Stomach (tissue), 9 donors: ENCODE results near the gene LUZP2. TPM values are rescaled to one million over a fixed set of nuclear protein-coding genes. Genes with fewer than 3 reads are reported as not detected.

Experiments
- DNase-seq, 2 donors: peaks; one replicate each; pipeline versions ENCODE4 v3.0.0 to v3.0.0-alpha.2; 2013 to 2019
- H3K27ac ChIP-seq, 5 donors: fragments of 200-600 bp in 4 of 5; sonication (generic) in 4 of 5; one replicate each; pipeline ENCODE4 v1.5.1; 2013 to 2019; ENCODE audit warnings: mild to moderate bottlenecking in 1 of 5, moderate library complexity in 1 of 5
- H3K27me3 ChIP-seq, 3 donors: fragments of 200-600 bp; sonication (generic); one replicate each; pipeline ENCODE4 v1.5.1; 2017 to 2019; ENCODE audit warnings: mixed run types in 1 of 3
- H3K36me3 ChIP-seq, 4 donors: fragments of 200-600 bp; sonication (generic); 1 replicate in 3 of 4; 2 replicates in 1 of 4; pipeline ENCODE4 v1.5.1; 2016 to 2019
- H3K4me1 ChIP-seq, 4 donors: fragments of 200-600 bp; sonication (generic); one replicate each; pipeline ENCODE4 v1.5.1; 2016 to 2019
- H3K4me3 ChIP-seq, 4 donors: fragments of 200-600 bp; sonication (generic) in 3 of 4; one replicate each; pipeline ENCODE4 v1.5.1; 2016 to 2019; ENCODE audit warnings: mild to moderate bottlenecking in 1 of 4
- H3K9me3 ChIP-seq, 4 donors: fragments of 200-600 bp; sonication (generic); one replicate each; pipeline ENCODE4 v1.5.1; 2016 to 2019
- CTCF ChIP-seq, 7 experiments: fragments of 450-650 bp in 4 of 7; fragments of 200-600 bp in 3 of 7; sonication (generic) in 3 of 7; IDR thresholded peaks; one replicate each; pipeline ENCODE4 v1.5.1; 2016 to 2019; ENCODE audit warnings: antibody characterized with exemption in 7 of 7, control low read depth in 2 of 7, mild to moderate bottlenecking in 1 of 7
- EP300 ChIP-seq: sonication (generic); formaldehyde crosslinking; IDR thresholded peaks from one replicate; pipeline ENCODE4 v1.6.1; 2017; ENCODE audit warnings: antibody characterized with exemption
- POLR2A ChIP-seq, 4 donors: fragments of 450-650 bp; IDR thresholded peaks; one replicate each; pipeline ENCODE4 v1.6.1; 2016; ENCODE audit warnings: antibody characterized with exemption in 4 of 4, control low read depth in 2 of 4, mild to moderate bottlenecking in 1 of 4, moderate library complexity in 1 of 4
- POLR2AphosphoS5 ChIP-seq, 3 donors: sonication (generic); formaldehyde crosslinking; IDR thresholded peaks; one replicate each; pipeline ENCODE4 v1.6.1; 2016; ENCODE audit warnings: antibody characterized with exemption in 3 of 3
- WGBS, 5 donors: extraction: QIAGEN DNeasy Blood & Tissue Kit in 3 of 5; methylation state at CpG; one replicate each; pipeline versions ENCODE4 v1.1.5 to v1.1.7; 2013 to 2018; 5-methylcytosine and 5-hydroxymethylcytosine counted together
- intact Hi-C: fragments of 100-400 bp; cut with DNase I; formaldehyde crosslinking; loops from one replicate; pipeline ENCODE4 v1.15.1; 2023; ENCODE audit warnings: low total_unique reads
- polyA plus RNA-seq, 3 donors: library from polyadenylated mRNA; stranded (reverse); fragments of 200-250 nt; gene quantifications; one replicate each; pipeline ENCODE4 v1.2.3, GENCODE V29; 2013
- total RNA-seq, 5 donors: library from RNA; depleted of rRNA; stranded (reverse); fragments of >200 nt; gene quantifications; one replicate each; pipeline versions ENCODE4 v1.1.0 to v1.2.3, GENCODE V29; 2014 to 2016
- donor health status: healthy with polysubstance abuse.
- donor health status: Bipolar disorder and iron deficiency.
- donor health status: healthy.

LUZP2 gene
- total and polyA plus RNA-seq, 8 donors: 0.06 to 6.8 (median 0.23) TPM; not detected in 4

DNA sequence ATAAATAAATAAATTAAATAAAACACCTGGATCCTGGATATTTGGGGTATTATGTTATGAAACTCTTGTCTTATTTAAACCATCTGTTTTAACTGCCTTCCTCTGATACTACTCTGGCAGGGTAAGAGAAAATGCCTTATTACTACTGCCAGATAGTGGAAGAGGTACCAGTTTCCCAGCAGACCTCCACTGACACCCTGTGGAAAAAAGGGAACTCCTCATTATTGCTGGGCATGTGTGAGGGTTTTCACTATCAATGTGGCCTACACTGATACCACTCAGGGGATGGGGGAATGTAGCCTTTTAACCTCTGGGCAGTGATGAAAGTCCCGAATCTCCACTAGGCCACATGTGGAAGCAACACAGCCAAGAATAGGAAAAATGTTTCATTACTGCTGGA lies 121.0 kb downstream of the LUZP2 start:
- H3K27ac ChIP-seq: no peak overlapping the region
- no peaks in the 10 kb centered on the region for H3K4me1 ChIP-seq
- H3K9me3 ChIP-seq: no peaks in the 10 kb centered on the region
- DNase-seq: no peak
- no peak overlapping the region for H3K4me3 ChIP-seq
- no peaks in the 10 kb centered on the region for H3K36me3 ChIP-seq
- no peaks in the 10 kb centered on the region for H3K27me3 ChIP-seq
- 63 to 100% (median 91%) methylated on average over 1 of the region's 1 CpG for WGBS, 5 donors
- intact Hi-C loops: no loop called here
- no peak for TF ChIP-seq CTCF (IDR thresholded peaks at IDR 0.05)
- no peak for TF ChIP-seq EP300
- no peak for TF ChIP-seq POLR2A (IDR thresholded peaks at IDR 0.05)
- TF ChIP-seq POLR2AphosphoS5 (IDR thresholded peaks at IDR 0.05): no peak

GRCh38 chr11:24619900-24620299 lies 123.0 kb downstream of the LUZP2 start:
- no peak overlapping the region for H3K4me3 ChIP-seq
- TF ChIP-seq POLR2AphosphoS5 (IDR thresholded peaks at IDR 0.05) (no peak), EP300 (no peak)
- H3K36me3 ChIP-seq: no peaks in the 10 kb centered on the region
- no peak overlapping the region for H3K27ac ChIP-seq
- H3K9me3 ChIP-seq: no peaks in the 10 kb centered on the region
- H3K4me1 ChIP-seq: no peaks in the 10 kb centered on the region
- WGBS, 5 donors: 79 to 85% (median 81%) methylated on average over 1 of the region's 1 CpG
- intact Hi-C loops: no loop called here
- no peaks in the 10 kb centered on the region for H3K27me3 ChIP-seq
- no peak for DNase-seq

DNA sequence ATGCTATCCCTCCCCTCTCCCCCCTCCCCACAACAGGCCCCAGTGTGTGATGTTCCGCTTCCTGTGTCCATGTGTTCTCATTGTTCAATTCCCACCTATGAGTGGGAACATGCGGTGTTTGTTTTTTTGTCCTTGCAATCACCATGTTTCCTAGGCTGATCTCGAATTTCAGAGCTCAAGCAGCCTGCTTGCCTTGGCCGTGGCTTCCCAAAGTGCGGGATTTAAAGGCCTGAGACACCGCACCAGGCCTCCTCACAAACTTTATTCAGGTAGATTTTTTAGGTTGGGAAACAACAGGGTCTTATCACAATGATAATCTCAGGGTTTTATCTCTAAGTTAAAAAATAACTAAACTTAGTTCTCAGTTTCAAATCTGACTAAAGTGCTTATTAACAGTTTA lies 125.4 kb downstream of the LUZP2 start:
- Histone ChIP-seq H3K36me3 (no peaks in the 10 kb centered on the region), H3K27ac (no peak overlapping the region), H3K4me1 (no peaks in the 10 kb centered on the region), H3K9me3 (no peaks in the 10 kb centered on the region), H3K27me3 (no peaks in the 10 kb centered on the region), H3K4me3 (no peak overlapping the region)
- intact Hi-C loops: no loop called here
- 58 to 69% (median 65%) methylated on average over 6 of the region's 6 CpGs for WGBS, 5 donors
- TF ChIP-seq POLR2AphosphoS5 (IDR thresholded peaks at IDR 0.05) (no peak), EP300 (no peak), CTCF (IDR thresholded peaks at IDR 0.05) (no peak), POLR2A (IDR thresholded peaks at IDR 0.05) (no peak)
- no peak for DNase-seq

- Histone ChIP-seq H3K36me3 (no peaks in the 10 kb centered on the region), H3K4me1 (no peaks in the 10 kb centered on the region), H3K9me3 (no peaks in the 10 kb centered on the region), H3K4me3 (no peak overlapping the region), H3K27ac (no peak overlapping the region), H3K27me3 (no peaks in the 10 kb centered on the region)
- 0 to 83% (median 81%) methylated on average over 1 of the region's 1 CpG for WGBS, 5 donors
- TF ChIP-seq POLR2AphosphoS5 (IDR thresholded peaks at IDR 0.05): no peak
- TF ChIP-seq EP300: no peak
- TF ChIP-seq CTCF (IDR thresholded peaks at IDR 0.05): no peak
- TF ChIP-seq POLR2A (IDR thresholded peaks at IDR 0.05): no peak
- intact Hi-C loops: no loop called here
- no peak for DNase-seq
Measured at GRCh38 chr11:24623121-24623520, 126.3 kb downstream of the LUZP2 start.

DNA sequence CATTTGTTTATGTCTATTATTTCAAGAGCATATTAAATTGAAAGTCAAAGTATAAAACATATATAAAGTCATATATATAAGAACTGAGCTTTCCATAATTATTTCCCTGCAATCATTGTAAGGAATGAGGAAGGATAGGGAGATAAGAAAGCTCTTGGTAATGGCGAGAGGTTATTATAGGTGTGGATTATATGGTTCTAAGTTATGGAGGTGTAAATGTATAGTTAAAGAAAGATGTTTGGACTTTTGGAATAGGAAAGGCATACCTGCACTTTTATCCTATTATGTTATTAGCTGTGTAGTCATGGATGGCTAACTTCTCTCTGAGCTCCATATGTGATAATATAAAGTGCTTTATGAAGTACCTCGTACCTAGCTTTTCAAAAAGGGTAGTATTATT lies 127.6 kb downstream of the LUZP2 start:
- Histone ChIP-seq H3K4me3 (no peak overlapping the region), H3K9me3 (no peaks in the 10 kb centered on the region), H3K27ac (no peak overlapping the region), H3K36me3 (no peaks in the 10 kb centered on the region), H3K4me1 (no peaks in the 10 kb centered on the region), H3K27me3 (no peaks in the 10 kb centered on the region)
- no peak for DNase-seq
- 35 to 85% (median 78%) methylated on average over 2 of the region's 2 CpGs for WGBS, 5 donors
- intact Hi-C loops: no loop called here
- no peak for TF ChIP-seq POLR2A (IDR thresholded peaks at IDR 0.05)
- TF ChIP-seq CTCF (IDR thresholded peaks at IDR 0.05): no peak
- TF ChIP-seq EP300: no peak
- no peak for TF ChIP-seq POLR2AphosphoS5 (IDR thresholded peaks at IDR 0.05)
